Measurements from ENCODE around the gene INO80.

DNA sequence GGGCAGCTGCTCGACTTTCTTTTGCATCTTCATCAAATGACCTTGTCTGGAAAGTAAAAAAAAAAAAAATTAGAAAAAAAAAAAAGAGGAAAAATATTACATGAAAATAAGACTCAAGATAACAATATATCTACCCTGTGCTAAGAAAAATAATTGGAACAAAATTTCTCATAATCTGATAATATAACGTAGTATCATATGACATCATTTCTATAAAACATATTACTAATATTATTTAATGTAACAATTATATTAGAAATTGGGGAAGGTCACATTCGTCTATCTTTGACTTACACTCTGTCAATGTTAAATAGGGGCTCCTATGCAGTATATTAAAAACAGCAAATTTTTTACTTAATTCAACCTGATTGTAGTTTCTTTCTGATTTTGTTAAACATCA is 44.1 kb downstream of the INO80 start:
- TF ChIP-seq, protein P1, sequence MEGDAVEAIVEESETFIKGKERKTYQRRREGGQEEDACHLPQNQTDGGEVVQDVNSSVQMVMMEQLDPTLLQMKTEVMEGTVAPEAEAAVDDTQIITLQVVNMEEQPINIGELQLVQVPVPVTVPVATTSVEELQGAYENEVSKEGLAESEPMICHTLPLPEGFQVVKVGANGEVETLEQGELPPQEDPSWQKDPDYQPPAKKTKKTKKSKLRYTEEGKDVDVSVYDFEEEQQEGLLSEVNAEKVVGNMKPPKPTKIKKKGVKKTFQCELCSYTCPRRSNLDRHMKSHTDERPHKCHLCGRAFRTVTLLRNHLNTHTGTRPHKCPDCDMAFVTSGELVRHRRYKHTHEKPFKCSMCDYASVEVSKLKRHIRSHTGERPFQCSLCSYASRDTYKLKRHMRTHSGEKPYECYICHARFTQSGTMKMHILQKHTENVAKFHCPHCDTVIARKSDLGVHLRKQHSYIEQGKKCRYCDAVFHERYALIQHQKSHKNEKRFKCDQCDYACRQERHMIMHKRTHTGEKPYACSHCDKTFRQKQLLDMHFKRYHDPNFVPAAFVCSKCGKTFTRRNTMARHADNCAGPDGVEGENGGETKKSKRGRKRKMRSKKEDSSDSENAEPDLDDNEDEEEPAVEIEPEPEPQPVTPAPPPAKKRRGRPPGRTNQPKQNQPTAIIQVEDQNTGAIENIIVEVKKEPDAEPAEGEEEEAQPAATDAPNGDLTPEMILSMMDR (conservative IDR thresholded peaks at IDR 0.05) = no peak
- TF ChIP-seq ZFX (IDR thresholded peaks at IDR 0.05) = no peak

Data from C4-2B (cell line).